ENCODE data around the gene ZNF175. TPM values are rescaled to one million over a fixed set of nuclear protein-coding genes. Genes with fewer than 3 reads are reported as not detected.

Gene ZNF175
- total and polyA plus RNA-seq, 2 experiments from 2014 or later = 1.1 to 4.1 TPM

GRCh38 chr19:51639916-51640315 lies 68.8 kb downstream of the ZNF175 start:
- TF ChIP-seq EZH2 (IDR thresholded peaks at IDR 0.05; ENCODE audit: borderline replicate concordance) (no peak), EZH2phosphoT487 (IDR thresholded peaks at IDR 0.05; ENCODE audit: low read depth, severe bottlenecking, unreplicated experiment) (no peak), CTCF (IDR thresholded peaks at IDR 0.05; ENCODE audit: poor library complexity) (no peak)
- H3K4me2 ChIP-seq = no peak overlapping the region
- no peak overlapping the region for H3K27ac ChIP-seq
- no peak for DNase-seq (ENCODE audit: low spot score)
- no peaks in the 10 kb centered on the region for H3K36me3 ChIP-seq (replicated peaks; ENCODE audit: insufficient read depth, low read depth)
- H3K27me3 ChIP-seq = no peaks in the 10 kb centered on the region
- H3K79me2 ChIP-seq = no peaks in the 10 kb centered on the region
- no peaks in the 10 kb centered on the region for H3K4me1 ChIP-seq (ENCODE audit: insufficient read depth)
- H4K20me1 ChIP-seq (ENCODE audit: insufficient read depth, poor library complexity, severe bottlenecking) = no peaks in the 10 kb centered on the region
- H2AFZ ChIP-seq = no peak overlapping the region
- 42% methylated on average over 4 of the region's 4 CpGs for WGBS (ENCODE audit: low lambda C conversion rate, missing lambda C conversion rate)
- H3K4me3 ChIP-seq = no peak overlapping the region
- no peaks in the 10 kb centered on the region for H3K9me2 ChIP-seq (replicated peaks; ENCODE audit: insufficient read depth)
- H3K9me3 ChIP-seq (ENCODE audit: low read depth) = no peaks in the 10 kb centered on the region

DNA sequence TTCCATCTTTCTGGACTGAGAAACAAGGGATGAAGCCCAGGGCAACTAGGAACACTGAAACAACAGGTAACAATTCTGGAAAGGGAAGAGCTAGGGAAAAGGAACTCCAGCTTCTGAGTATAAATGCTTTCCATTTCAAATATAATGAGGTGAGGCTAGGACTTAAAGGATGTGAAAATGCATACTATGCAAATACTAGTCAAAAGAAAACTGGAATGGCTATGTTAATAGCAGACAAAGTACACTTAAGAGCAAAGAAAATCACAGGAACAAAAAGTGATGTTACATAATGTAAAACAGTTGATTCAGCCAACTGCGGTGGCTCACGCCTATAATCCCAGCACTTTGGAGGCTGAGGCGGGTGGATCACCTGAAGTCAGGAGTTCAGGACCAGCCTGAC lies 69.3 kb downstream of the ZNF175 start:
- no peaks in the 10 kb centered on the region for H3K9me3 ChIP-seq (ENCODE audit: low read depth)
- 82% methylated on average over 3 of the region's 3 CpGs for WGBS (ENCODE audit: low lambda C conversion rate, missing lambda C conversion rate)
- H3K79me2 ChIP-seq = no peaks in the 10 kb centered on the region
- H2AFZ ChIP-seq = no peak overlapping the region
- H3K4me3 ChIP-seq = no peak overlapping the region
- no peaks in the 10 kb centered on the region for H3K27me3 ChIP-seq
- no peaks in the 10 kb centered on the region for H4K20me1 ChIP-seq (ENCODE audit: insufficient read depth, poor library complexity, severe bottlenecking)
- DNase-seq (ENCODE audit: low spot score) = no peak
- no peaks in the 10 kb centered on the region for H3K36me3 ChIP-seq (replicated peaks; ENCODE audit: insufficient read depth, low read depth)
- no peak overlapping the region for H3K27ac ChIP-seq
- no peak overlapping the region for H3K4me2 ChIP-seq
- no peaks in the 10 kb centered on the region for H3K4me1 ChIP-seq (ENCODE audit: insufficient read depth)
- TF ChIP-seq CTCF (IDR thresholded peaks at IDR 0.05; ENCODE audit: poor library complexity) (no peak), EZH2phosphoT487 (IDR thresholded peaks at IDR 0.05; ENCODE audit: low read depth, severe bottlenecking, unreplicated experiment) (no peak)
- H3K9me2 ChIP-seq (replicated peaks; ENCODE audit: insufficient read depth) = no peaks in the 10 kb centered on the region

DNA sequence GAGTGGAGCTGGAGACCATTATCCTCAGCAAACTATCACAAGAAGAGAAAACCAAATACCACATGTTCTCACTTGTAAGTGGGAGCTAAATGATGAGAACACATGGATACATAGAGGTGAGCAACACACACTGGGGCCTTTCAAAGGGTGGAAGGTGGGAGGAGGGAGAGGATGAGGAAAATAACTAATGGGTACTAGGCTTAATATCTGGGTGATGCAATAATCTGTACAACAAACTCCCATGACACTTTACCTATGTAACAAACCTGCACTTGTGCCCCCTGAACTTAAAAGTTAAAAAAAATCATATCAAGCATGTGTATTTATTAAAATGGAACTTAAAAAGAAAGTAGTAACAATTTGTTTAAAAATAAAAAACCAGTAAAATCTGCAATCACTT lies 70.6 kb downstream of the ZNF175 start:
- Histone ChIP-seq H3K4me2 (no peak overlapping the region), H2AFZ (no peak overlapping the region), H3K9me2 (replicated peaks; ENCODE audit: insufficient read depth) (no peaks in the 10 kb centered on the region), H3K79me2 (no peaks in the 10 kb centered on the region), H3K36me3 (replicated peaks; ENCODE audit: insufficient read depth, low read depth) (no peaks in the 10 kb centered on the region), H3K4me1 (ENCODE audit: insufficient read depth) (no peaks in the 10 kb centered on the region), H3K9me3 (ENCODE audit: low read depth) (no peaks in the 10 kb centered on the region), H3K27me3 (no peaks in the 10 kb centered on the region), H3K4me3 (no peak overlapping the region), H3K27ac (no peak overlapping the region), H4K20me1 (ENCODE audit: insufficient read depth, poor library complexity, severe bottlenecking) (no peaks in the 10 kb centered on the region)
- no peak for DNase-seq (ENCODE audit: low spot score)
- TF ChIP-seq EZH2 (IDR thresholded peaks at IDR 0.05; ENCODE audit: borderline replicate concordance) (no peak), EZH2phosphoT487 (IDR thresholded peaks at IDR 0.05; ENCODE audit: low read depth, severe bottlenecking, unreplicated experiment) (no peak)

Other genes with a start within 250 kb of the ZNF175 start
- 2.5 and 3.4 TPM in 2 replicates for gene VSIG10L, start 229.1 kb upstream of the ZNF175 start, total RNA-seq
- gene VSIG10L, start 229.1 kb upstream of the ZNF175 start, polyA plus RNA-seq = 7.6 and 7.8 TPM in 2 replicates
- 167 and 190 TPM in 2 replicates for gene ETFB, start 204.9 kb upstream of the ZNF175 start, total RNA-seq
- 237 and 248 TPM in 2 replicates for gene ETFB, start 204.9 kb upstream of the ZNF175 start, polyA plus RNA-seq
- gene CLDND2, start 202.3 kb upstream of the ZNF175 start, total RNA-seq = 1.2 TPM in 1 of 2 replicates, not detected in the other
- 6.8 and 7.2 TPM in 2 replicates for gene CLDND2, start 202.3 kb upstream of the ZNF175 start, polyA plus RNA-seq
- not detected in 2 replicates for gene NKG7, start 198.6 kb upstream of the ZNF175 start, total RNA-seq
- 0.44 TPM in 1 of 2 replicates, not detected in the other for gene NKG7, start 198.6 kb upstream of the ZNF175 start, polyA plus RNA-seq
- gene LIM2, start 183.3 kb upstream of the ZNF175 start, total RNA-seq = not detected in 2 replicates
- gene LIM2, start 183.3 kb upstream of the ZNF175 start, polyA plus RNA-seq = not detected in 2 replicates
- 0.37 TPM in 1 of 2 replicates, not detected in the other for gene C19orf84, start 180.7 kb upstream of the ZNF175 start, total RNA-seq
- 0.16 TPM in 1 of 2 replicates, not detected in the other for gene C19orf84, start 180.7 kb upstream of the ZNF175 start, polyA plus RNA-seq
- gene SIGLEC10, start 153.6 kb upstream of the ZNF175 start, total RNA-seq = 1.0 and 1.6 TPM in 2 replicates
- 0.84 TPM in 1 of 2 replicates, not detected in the other for gene SIGLEC10, start 153.6 kb upstream of the ZNF175 start, polyA plus RNA-seq
- gene SIGLEC8, start 112.8 kb upstream of the ZNF175 start, total RNA-seq = 0.13 and 1.2 TPM in 2 replicates
- gene SIGLEC8, start 112.8 kb upstream of the ZNF175 start, polyA plus RNA-seq = 0.28 TPM in 1 of 2 replicates, not detected in the other
- gene CEACAM18, start 92.7 kb upstream of the ZNF175 start, total RNA-seq = not detected in 2 replicates
- gene CEACAM18, start 92.7 kb upstream of the ZNF175 start, polyA plus RNA-seq = 0.19 TPM in 1 of 2 replicates, not detected in the other
- not detected in 2 replicates for gene SIGLEC12, start 69.5 kb upstream of the ZNF175 start, total RNA-seq
- gene SIGLEC12, start 69.5 kb upstream of the ZNF175 start, polyA plus RNA-seq = 0.11 and 0.29 TPM in 2 replicates
- gene SIGLEC6, start 39.6 kb upstream of the ZNF175 start, total RNA-seq = not detected in 2 replicates
- gene SIGLEC6, start 39.6 kb upstream of the ZNF175 start, polyA plus RNA-seq = not detected in 2 replicates
- not detected in 2 replicates for gene SIGLEC5, start 59.1 kb downstream of the ZNF175 start, total RNA-seq
- gene SIGLEC5, start 59.1 kb downstream of the ZNF175 start, polyA plus RNA-seq = not detected in 2 replicates
- gene SIGLEC14, start 75.5 kb downstream of the ZNF175 start, total RNA-seq = 0.13 TPM in 1 of 2 replicates, not detected in the other
- 0.15 and 0.47 TPM in 2 replicates for gene SIGLEC14, start 75.5 kb downstream of the ZNF175 start, polyA plus RNA-seq
- gene SPACA6, start 122.0 kb downstream of the ZNF175 start, total RNA-seq = 6.9 and 7.2 TPM in 2 replicates
- gene SPACA6, start 122.0 kb downstream of the ZNF175 start, polyA plus RNA-seq = 13.1 and 17.7 TPM in 2 replicates
- gene HAS1, start 152.7 kb downstream of the ZNF175 start, total RNA-seq = 0.13 TPM in 1 of 2 replicates, not detected in the other
- gene HAS1, start 152.7 kb downstream of the ZNF175 start, polyA plus RNA-seq = 0.07 and 1.4 TPM in 2 replicates
- gene FPR1, start 180.6 kb downstream of the ZNF175 start, total RNA-seq = 0.24 and 0.53 TPM in 2 replicates
- 1.7 and 2.6 TPM in 2 replicates for gene FPR1, start 180.6 kb downstream of the ZNF175 start, polyA plus RNA-seq
- not detected in 2 replicates for gene FPR2, start 189.9 kb downstream of the ZNF175 start, total RNA-seq
- gene FPR2, start 189.9 kb downstream of the ZNF175 start, polyA plus RNA-seq = not detected in 2 replicates
- not detected in 2 replicates for gene FPR3, start 223.9 kb downstream of the ZNF175 start, total RNA-seq
- gene FPR3, start 223.9 kb downstream of the ZNF175 start, polyA plus RNA-seq = not detected in 2 replicates

All from hepatocyte (in vitro differentiated cells).